Endometrial microvascular endothelial cells (primary cell): Measurements from ENCODE around the gene PCDHB12. TPM values are rescaled to one million over a fixed set of nuclear protein-coding genes. Genes with fewer than 3 reads are reported as not detected.
"Not testable (repeated sequence)": the region's sequence is repeated elsewhere in the genome, so short reads cannot be mapped to it uniquely, and the experiment has no call there.

Experiments used
- in situ Hi-C: cut with HindIII; loops from 2 replicates; pipeline ENCODE4 v1.10.0; 2017; ENCODE audit warnings: low sequenced_read_pairs, low pct_unique_long_range_greater_than_20kb; ENCODE audit errors: inconsistent ontology term
- total RNA-seq: library from RNA; depleted of rRNA; stranded (reverse); fragments of >200 nt; gene quantifications from one replicate; pipeline ENCODE4 v1.2.3, GENCODE V29; 2015; ENCODE audit errors: inconsistent ontology term

The PCDHB12 gene
- total RNA-seq, result not detected

GRCh38 chr5:141208478-141208877 lies at the start of gene PCDHB12:
Gene PCDHB12, plus strand, starts transcription at chr5:141208719. Its CDS starts 189 bp downstream, at chr5:141208908.
- in situ Hi-C loops, result no loop called here

GRCh38 chr5:141172381-141173204 lies 35.9 kb upstream of the PCDHB12 start, which contains the start of gene PCDHB7:
Gene PCDHB7, plus strand, starts transcription at chr5:141172644. Its CDS starts 192 bp downstream, at chr5:141172836.
- in situ Hi-C loops, result no loop called here

GRCh38 chr5:141174291-141175104 lies 34.0 kb upstream of the PCDHB12 start:
- in situ Hi-C loops, result not testable (repeated sequence)

GRCh38 chr5:141175933-141176332 lies 32.6 kb upstream of the PCDHB12 start:
- in situ Hi-C loops, result no loop called here

- in situ Hi-C loops, result not testable (repeated sequence)
Measured at GRCh38 chr5:141177577-141178191, 30.8 kb upstream of the PCDHB12 start, which contains the start of gene PCDHB8. Gene PCDHB8, plus strand, starts transcription at chr5:141177790. Its CDS starts 245 bp downstream, at chr5:141178035.

GRCh38 chr5:141179371-141179770 lies 29.1 kb upstream of the PCDHB12 start:
- in situ Hi-C loops, result not testable (repeated sequence)

GRCh38 chr5:141179876-141180275 lies 28.6 kb upstream of the PCDHB12 start:
- in situ Hi-C loops, result not testable (repeated sequence)

GRCh38 chr5:141180313-141180712 lies 28.2 kb upstream of the PCDHB12 start:
- in situ Hi-C loops, result no loop called here

GRCh38 chr5:141182248-141182647 lies 26.3 kb upstream of the PCDHB12 start, which contains the start of gene PCDHB16:
Gene PCDHB16, plus strand, starts transcription at chr5:141182387. Its CDS starts 173 bp downstream, at chr5:141182560.
- in situ Hi-C loops, result no loop called here

GRCh38 chr5:141184117-141184855 lies 24.2 kb upstream of the PCDHB12 start:
- in situ Hi-C loops, result not testable (repeated sequence)

- in situ Hi-C loops, result no loop called here
Measured at GRCh38 chr5:141186897-141187512, 21.5 kb upstream of the PCDHB12 start, which contains the start of gene PCDHB9. Gene PCDHB9, plus strand, starts transcription at chr5:141187161. Its CDS starts 158 bp downstream, at chr5:141187319.

GRCh38 chr5:141188682-141189081 lies 19.8 kb upstream of the PCDHB12 start:
- in situ Hi-C loops, result not testable (repeated sequence)

- in situ Hi-C loops, result not testable (repeated sequence)
Measured at GRCh38 chr5:141189131-141189530, 19.4 kb upstream of the PCDHB12 start.

- in situ Hi-C loops, result no loop called here
Measured at GRCh38 chr5:141192110-141192725, 16.3 kb upstream of the PCDHB12 start, which contains the start of gene PCDHB10. Gene PCDHB10, plus strand, starts transcription at chr5:141192353. Its CDS starts 200 bp downstream, at chr5:141192553.

GRCh38 chr5:141194332-141194731 lies 14.2 kb upstream of the PCDHB12 start:
- in situ Hi-C loops, result not testable (repeated sequence)

GRCh38 chr5:141196363-141196762 lies 12.2 kb upstream of the PCDHB12 start:
- in situ Hi-C loops, result no loop called here
